Fibroblast of the conjunctiva (primary cell): Measurements from ENCODE around the gene COL13A1.
A peak's percentile ranks its signal among the peaks of the same experiment; 100 is the strongest.

ENCODE experiments used
- DNase-seq: peaks from one replicate; pipeline ENCODE4 v3.0.0-alpha.2; 2010; ENCODE audit warnings: low read depth

The COL13A1 gene

GRCh38 chr10:69885379-69886013 lies 83.8 kb downstream of the COL13A1 start:
- DNase-seq = no peak

DNA sequence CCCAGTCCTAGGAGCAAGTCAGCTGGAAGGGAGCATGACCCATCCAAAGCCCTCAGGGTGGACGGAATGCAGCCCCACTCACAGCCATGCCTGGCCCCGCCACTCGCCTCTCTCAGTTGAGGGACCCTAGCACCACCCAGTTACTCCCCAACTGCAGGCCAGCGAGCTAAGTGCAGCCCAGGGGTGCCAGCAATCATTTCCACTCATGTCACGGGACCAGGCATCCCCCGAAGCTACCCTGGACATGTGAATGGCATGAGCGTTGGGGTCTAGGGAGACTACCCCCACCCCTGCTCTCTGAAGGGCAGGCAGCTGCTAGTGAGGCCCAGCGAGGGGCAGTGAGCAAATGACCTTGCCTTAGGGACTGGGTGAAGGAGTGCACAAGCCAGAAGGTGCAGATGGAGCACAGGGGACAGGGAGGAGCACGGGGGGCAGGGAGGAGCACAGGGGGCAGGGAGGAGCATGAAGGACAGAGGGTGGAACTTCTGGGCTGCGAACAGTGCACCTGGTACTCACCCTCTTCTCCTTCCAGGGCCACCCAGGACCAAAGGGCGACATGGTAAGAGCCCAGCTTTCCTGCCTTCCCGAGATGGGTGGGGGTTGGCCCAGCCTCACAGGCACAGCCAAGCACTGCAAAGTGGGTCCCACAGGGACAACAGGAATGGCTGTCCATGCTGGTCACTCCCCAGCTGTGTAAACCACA lies 87.3 kb downstream of the COL13A1 start:
- no peak for DNase-seq

DNA sequence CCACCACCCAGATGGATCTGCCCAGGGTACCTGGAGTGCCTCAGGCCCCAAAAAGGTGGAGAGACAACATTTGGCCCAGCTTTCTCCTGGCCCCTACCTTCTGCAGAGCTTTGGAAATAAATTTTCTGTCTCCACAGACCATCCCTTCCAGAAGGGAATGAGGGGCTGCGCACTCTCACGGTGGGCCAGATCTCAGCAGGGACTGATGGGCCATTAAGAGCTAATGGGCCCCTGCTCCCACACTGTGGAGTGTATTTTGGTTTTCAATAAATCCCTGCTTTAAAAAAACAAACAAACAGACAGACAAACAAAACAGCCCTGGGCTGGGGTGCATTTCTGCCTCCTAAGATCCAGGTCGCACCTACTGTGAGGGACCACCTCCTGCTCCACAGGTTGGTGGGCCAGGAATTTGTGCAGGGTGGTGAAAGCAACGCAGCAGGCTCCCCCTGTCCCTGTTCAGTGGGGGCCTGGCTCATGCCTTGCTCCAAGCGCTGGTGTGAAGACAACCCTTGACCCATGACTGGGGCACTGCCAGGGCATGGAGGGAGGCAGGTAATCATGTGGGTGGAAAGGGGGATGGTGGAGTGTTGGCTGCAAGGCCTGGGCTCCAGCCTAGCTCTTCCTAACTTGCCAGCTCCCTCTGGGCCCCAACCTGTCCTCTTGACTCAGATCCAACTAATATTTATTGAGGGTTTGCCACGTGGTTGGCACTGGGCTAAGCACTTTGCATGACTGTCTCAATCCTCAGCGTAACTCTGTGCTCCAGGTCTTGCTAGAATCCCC lies 88.5 kb downstream of the COL13A1 start:
- no peak for DNase-seq

GRCh38 chr10:69891057-69891617 lies 89.4 kb downstream of the COL13A1 start:
- DNase-seq = no peak

GRCh38 chr10:69892406-69892805 lies 90.7 kb downstream of the COL13A1 start:
- no peak for DNase-seq

DNA sequence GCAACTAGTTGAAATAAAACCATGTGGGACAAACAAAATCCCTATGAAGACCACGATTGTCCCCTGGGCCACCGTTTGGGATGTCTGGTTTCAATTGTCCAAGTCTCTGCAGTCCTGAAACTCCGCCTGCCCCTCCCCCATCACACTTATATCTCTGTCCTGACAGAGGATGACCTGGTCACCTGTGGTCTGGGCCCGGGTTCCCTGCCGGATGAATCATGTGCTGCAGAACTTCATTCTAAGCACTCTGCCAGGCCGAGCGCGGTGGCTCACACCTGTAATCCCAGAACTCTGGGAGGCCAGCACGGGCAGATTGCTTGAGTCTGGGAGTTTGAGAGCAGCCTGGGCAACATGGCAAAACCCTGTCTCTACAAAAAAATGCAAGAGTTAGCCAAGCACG lies 91.1 kb downstream of the COL13A1 start:
- no peak for DNase-seq

GRCh38 chr10:69893271-69893900 lies 91.7 kb downstream of the COL13A1 start:
- DNase-seq = no peak

- DNase-seq = no peak
These were observed 92.5 kb downstream of the COL13A1 start for GRCh38 chr10:69894156-69894555.

DNA sequence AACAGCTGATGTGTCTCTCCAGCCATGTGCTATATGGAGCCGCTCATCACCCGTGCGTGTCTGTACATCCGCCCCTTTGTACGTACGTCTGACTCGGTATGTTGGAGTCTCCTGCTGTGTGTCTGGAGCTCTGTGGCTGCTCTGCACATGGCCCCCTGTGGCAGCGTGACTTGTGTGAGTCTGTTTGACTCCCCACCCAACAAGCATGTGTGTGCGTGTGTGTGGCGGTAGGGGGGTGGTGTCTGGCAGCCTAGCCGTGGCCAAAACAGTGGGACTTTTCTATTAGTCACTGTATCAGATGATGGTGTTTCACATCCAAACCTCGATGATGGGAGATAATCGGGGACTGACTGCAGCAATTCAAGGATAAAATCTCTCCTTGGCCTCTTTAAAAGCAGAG lies 94.1 kb downstream of the COL13A1 start:
- DNase-seq = peak; percentile 22

GRCh38 chr10:69896606-69897231 lies 95.0 kb downstream of the COL13A1 start:
- no peak for DNase-seq

GRCh38 chr10:69897432-69897831 lies 95.7 kb downstream of the COL13A1 start:
- DNase-seq = no peak

DNA sequence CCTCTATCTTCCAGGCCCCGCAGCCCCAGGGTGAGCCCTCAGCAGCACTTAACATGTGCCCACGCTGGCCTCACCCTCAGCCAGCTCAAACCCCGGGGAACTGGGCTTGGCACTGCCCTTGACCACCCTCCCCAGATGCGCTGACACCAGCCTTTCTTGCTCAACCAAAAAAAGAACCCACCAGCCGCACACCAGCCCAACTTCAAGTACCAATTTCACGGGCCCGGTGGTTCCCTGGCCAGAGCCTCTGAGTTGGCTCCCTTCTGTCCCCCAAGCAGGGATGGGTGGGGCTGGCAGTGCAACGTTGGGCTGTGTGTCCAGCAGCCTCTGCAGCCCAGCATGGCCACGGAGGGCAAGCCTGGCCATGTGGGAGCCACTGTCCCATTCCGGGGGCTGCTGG lies 96.3 kb downstream of the COL13A1 start:
- DNase-seq = no peak

DNA sequence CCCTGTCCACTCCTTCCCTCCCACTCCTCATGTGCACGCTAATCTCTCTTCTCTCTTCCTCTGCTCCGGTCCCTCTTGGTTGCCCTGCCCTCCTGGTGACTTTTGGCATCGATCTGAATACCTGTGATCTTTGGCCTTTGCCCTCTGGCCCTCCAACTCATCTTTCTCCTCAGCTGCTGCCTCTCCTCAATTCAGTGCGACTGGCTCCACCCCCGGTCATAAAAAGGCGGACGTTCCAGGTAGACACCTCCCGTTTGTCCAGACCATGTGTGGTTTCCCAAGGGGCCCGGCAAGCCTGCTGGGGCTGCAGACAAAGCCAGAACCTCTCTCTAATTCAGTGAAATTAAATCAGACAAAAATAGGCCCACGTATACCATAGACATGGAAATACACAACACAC lies 96.8 kb downstream of the COL13A1 start:
- DNase-seq = no peak

GRCh38 chr10:69898941-69899340 lies 97.2 kb downstream of the COL13A1 start:
- no peak for DNase-seq

- no peak for DNase-seq
These were observed 98.3 kb downstream of the COL13A1 start for GRCh38 chr10:69899727-69900595.

GRCh38 chr10:69901022-69901421 lies 99.3 kb downstream of the COL13A1 start:
- DNase-seq = no peak

- DNase-seq = peak; percentile 21
These were observed 100.2 kb downstream of the COL13A1 start for GRCh38 chr10:69901628-69902505.

DNA sequence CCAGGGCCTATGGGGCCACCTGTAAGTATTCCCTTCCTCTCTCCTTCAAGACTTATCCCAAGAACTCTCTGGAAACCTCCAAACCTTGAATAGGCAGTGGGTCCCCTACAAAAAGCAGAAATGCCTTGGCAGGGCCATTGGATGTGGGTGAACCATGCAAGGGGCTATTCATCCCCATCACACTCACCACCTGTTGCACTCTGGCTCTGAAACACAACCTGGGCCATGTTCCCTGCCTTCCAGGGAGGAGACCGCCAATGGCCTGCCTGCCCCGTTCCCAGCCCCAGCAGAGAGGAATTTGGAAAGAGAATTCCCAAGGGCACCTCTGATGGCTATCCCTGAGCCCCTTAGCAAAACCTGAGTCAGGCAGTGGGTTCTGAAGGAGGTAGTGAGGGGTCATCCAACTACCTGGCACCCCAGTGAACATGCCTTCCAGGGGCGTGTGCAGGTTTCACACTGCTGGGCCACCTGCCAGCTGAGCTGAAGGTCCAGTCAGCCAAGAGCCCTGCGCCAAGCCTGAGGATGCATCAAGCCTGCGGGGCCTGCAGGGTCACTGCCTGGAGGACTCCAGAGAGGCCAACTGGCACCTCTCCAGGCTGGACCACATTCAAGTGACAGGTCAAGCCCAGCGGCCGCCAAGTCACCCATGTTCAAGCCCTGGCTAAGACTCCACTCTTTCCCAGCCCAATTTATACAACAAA lies 101.3 kb downstream of the COL13A1 start:
- no peak for DNase-seq

GRCh38 chr10:69904533-69904932 lies 102.8 kb downstream of the COL13A1 start:
- DNase-seq = no peak
